AG04450 (cell line): Measurements from ENCODE around the gene RACGAP1. TPM values are rescaled to one million over a fixed set of nuclear protein-coding genes. Genes with fewer than 3 reads are reported as not detected.

Experiments used
- CTCF ChIA-PET: fragments of 300-600, 350-600 bp; formaldehyde crosslinking; extraction: SDS; loops from one replicate; lab custom pipeline; 2022; ENCODE audit warnings: antibody characterized with exemption, inconsistent platforms; lab: Charles Lee
- POLR2A ChIA-PET: fragments of 350-600 bp; formaldehyde crosslinking; extraction: SDS; loops from one replicate; lab custom pipeline; 2021; ENCODE audit warnings: antibody characterized with exemption, inconsistent platforms; lab: Yijun Ruan, JAX
- DNase-seq: peaks from one replicate; pipeline ENCODE4 v3.0.0-alpha.2; 2011; ENCODE audit warnings: low read depth, low spot score
- H3K27ac ChIP-seq: one replicate; pipeline ENCODE4 v1.5.1; 2012; ENCODE audit warnings: low read depth, low read length, control low read depth
- H3K27me3 ChIP-seq: one replicate; pipeline ENCODE4 v1.6.0; 2012; ENCODE audit warnings: low read length; ENCODE audit not compliant: control insufficient read depth, insufficient read depth
- H3K4me3 ChIP-seq: 2 replicates; pipeline ENCODE4 v1.5.1; 2011; ENCODE audit warnings: mild to moderate bottlenecking, low read depth, low read length, control low read depth
- H3K9me3 ChIP-seq: 2 replicates; pipeline ENCODE4 v1.5.1; 2012; ENCODE audit warnings: low read length; ENCODE audit not compliant: control insufficient read depth, insufficient read depth
- polyA plus RNA-seq: library from polyadenylated mRNA; depleted of rRNA; stranded (reverse); fragments of >200 nt; gene quantifications from 2 replicates; pipeline ENCODE4 v1.2.3, GENCODE V29; 2011
- TF ChIP-seq, protein P1 (sequence below): IDR thresholded peaks from 2 replicates; pipeline ENCODE4 v1.5.1; 2011; ENCODE audit warnings: low read depth, low read length, control low read depth, inconsistent platforms

Gene RACGAP1
- polyA plus RNA-seq, 1 experiment: 26.2 TPM

DNA sequence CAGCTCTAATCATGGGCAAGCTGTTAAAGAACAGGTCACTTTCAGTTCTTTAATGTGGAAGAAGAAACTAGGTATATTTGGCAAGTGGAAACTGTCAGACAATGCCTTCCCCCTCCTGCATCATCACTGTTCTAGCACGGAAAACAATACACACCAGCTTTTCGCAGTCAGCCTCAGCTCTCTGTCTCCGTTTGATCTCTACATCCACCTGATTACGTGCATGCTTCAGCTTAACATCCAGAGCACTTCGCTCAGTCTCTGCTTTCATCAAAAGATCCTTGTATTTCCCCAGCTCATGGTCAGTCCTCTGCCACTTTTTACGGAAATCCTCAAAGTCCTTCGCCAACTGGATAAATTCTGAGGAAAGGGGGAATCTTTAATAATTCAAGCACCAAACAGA, 19.0 kb downstream of the RACGAP1 start:
- Histone ChIP-seq H3K4me3 (no peak overlapping the region), H3K9me3 (no peaks in the 10 kb centered on the region), H3K27ac (no peak overlapping the region), H3K27me3 (no peaks in the 10 kb centered on the region)
- CTCF ChIA-PET: interaction anchor here (1.2 to 3.6 kb wide), 2 partner anchors 32 to 33 kb away, joined by 4 to 15 read pairs; no protein-coding TSS in a partner anchor
- TF ChIP-seq, protein P1, sequence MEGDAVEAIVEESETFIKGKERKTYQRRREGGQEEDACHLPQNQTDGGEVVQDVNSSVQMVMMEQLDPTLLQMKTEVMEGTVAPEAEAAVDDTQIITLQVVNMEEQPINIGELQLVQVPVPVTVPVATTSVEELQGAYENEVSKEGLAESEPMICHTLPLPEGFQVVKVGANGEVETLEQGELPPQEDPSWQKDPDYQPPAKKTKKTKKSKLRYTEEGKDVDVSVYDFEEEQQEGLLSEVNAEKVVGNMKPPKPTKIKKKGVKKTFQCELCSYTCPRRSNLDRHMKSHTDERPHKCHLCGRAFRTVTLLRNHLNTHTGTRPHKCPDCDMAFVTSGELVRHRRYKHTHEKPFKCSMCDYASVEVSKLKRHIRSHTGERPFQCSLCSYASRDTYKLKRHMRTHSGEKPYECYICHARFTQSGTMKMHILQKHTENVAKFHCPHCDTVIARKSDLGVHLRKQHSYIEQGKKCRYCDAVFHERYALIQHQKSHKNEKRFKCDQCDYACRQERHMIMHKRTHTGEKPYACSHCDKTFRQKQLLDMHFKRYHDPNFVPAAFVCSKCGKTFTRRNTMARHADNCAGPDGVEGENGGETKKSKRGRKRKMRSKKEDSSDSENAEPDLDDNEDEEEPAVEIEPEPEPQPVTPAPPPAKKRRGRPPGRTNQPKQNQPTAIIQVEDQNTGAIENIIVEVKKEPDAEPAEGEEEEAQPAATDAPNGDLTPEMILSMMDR: no peak
- DNase-seq: no peak
- POLR2A ChIA-PET: no interaction called here

- H3K27me3 ChIP-seq: no peaks in the 10 kb centered on the region
- H3K9me3 ChIP-seq: no peaks in the 10 kb centered on the region
- no peak overlapping the region for H3K4me3 ChIP-seq
- CTCF ChIA-PET: interaction anchor here (0.5 to 3.6 kb wide), 5 partner anchors 31 to 264 kb away, joined by 3 to 15 read pairs (median 11); partner anchors contain the start of gene TMBIM6
- POLR2A ChIA-PET: no interaction called here
- DNase-seq: no peak
- TF ChIP-seq, protein P1: no peak
- no peak overlapping the region for H3K27ac ChIP-seq
These were observed 20.1 kb downstream of the RACGAP1 start for GRCh38 chr12:50005175-50005574.

- Histone ChIP-seq H3K9me3 (no peaks in the 10 kb centered on the region), H3K27ac (no peak overlapping the region), H3K4me3 (no peak overlapping the region), H3K27me3 (no peaks in the 10 kb centered on the region)
- DNase-seq: no peak
- ChIA-PET POLR2A (no interaction called here), CTCF (interaction anchor here (0.5 to 3.6 kb wide), 5 partner anchors 34 to 263 kb away, joined by 3 to 15 read pairs (median 11); partner anchors contain the start of gene TMBIM6)
- TF ChIP-seq, protein P1: no peak
These were observed 20.6 kb downstream of the RACGAP1 start for GRCh38 chr12:50004696-50005095.

DNA sequence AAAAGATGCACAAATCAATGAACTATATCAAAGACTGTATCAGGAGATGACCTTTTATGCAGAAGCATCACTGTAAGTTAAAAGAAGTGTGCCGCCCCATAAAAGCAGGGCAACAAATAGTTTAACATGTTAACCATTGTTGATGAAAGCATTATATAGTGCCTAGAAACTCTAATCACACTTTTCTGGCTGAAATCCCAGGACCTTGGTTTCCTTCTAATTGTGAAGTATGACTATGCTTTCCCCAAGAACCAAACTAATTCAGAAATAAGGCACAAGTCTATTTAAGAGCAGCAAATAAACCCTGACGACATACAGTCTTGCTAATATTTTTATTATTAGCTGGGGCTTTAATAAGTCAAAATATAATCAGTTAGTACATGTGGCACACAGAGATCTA, 21.7 kb downstream of the RACGAP1 start:
- no peaks in the 10 kb centered on the region for H3K9me3 ChIP-seq
- DNase-seq: no peak
- POLR2A ChIA-PET: no interaction called here
- no peak overlapping the region for H3K27ac ChIP-seq
- no peak overlapping the region for H3K4me3 ChIP-seq
- CTCF ChIA-PET: interaction anchor here (0.8 to 2.9 kb wide), 6 partner anchors 13 to 67 kb away, joined by 3 to 11 read pairs (median 4); no protein-coding TSS in a partner anchor
- H3K27me3 ChIP-seq: no peaks in the 10 kb centered on the region
- TF ChIP-seq, protein P1: no peak

- CTCF ChIA-PET: interaction anchor here (0.6 to 1.2 kb wide), 6 partner anchors 9 to 72 kb away, joined by 3 to 4 read pairs (median 3); no protein-coding TSS in a partner anchor
- POLR2A ChIA-PET: no interaction called here
- no peaks in the 10 kb centered on the region for H3K27me3 ChIP-seq
These were observed 26.8 kb downstream of the RACGAP1 start for GRCh38 chr12:49998453-49998852.

More at GRCh38 chr12:49998453-49998852, 26.8 kb downstream of the RACGAP1 start:
- no peak overlapping the region for H3K4me3 ChIP-seq
- H3K27ac ChIP-seq: no peak overlapping the region
- DNase-seq: no peak
- no peaks in the 10 kb centered on the region for H3K9me3 ChIP-seq
- TF ChIP-seq, protein P1: peak; percentile 30
